ENCODE results near the gene CASP10. TPM values are rescaled to one million over a fixed set of nuclear protein-coding genes. Genes with fewer than 3 reads are reported as not detected.
A peak's percentile ranks its signal among the peaks of the same experiment; 100 is the strongest.

Gene CASP10
- total and polyA plus RNA-seq, 3 experiments from 2014 or later = 6.7 to 8.1 (median 7.3) TPM

- H3K36me3 Mint-ChIP-seq = peaks cover 4 to 96% (median 38%) of the 10 kb centered on the region in 3 donors
- peak overlapping the region; percentile 71 to 97 (median 86) for H3K27ac Mint-ChIP-seq
- H3K4me3 Mint-ChIP-seq = peak overlapping the region in 6 of 7 donors; percentile 12 to 64 (median 38)
- H3K27me3 Mint-ChIP-seq = no peaks in the 10 kb centered on the region
- no peak for DNase-seq
- Histone ChIP-seq H3K27me3 (ENCODE audit: insufficient read depth, low read length, poor library complexity, severe bottlenecking) (no peaks in the 10 kb centered on the region), H3K27ac (ENCODE audit: low read depth, low read length) (no peak overlapping the region), H3K4me3 (ENCODE audit: low read length) (no peak overlapping the region), H3K36me3 (ENCODE audit: insufficient read depth, low read length) (peaks cover 72% of the 10 kb centered on the region), H3K9me3 (ENCODE audit: low read length) (no peaks in the 10 kb centered on the region), H3K4me1 (ENCODE audit: insufficient read depth, low read length) (peaks cover 50% of the 10 kb centered on the region)
- CTCF ChIA-PET = interaction anchor here (0.7 to 2.4 kb wide), 8 partner anchors 10 to 91 kb away, joined by 3 to 9 read pairs (median 3); partner anchors contain the start of gene CASP8
- H3K4me1 Mint-ChIP-seq = peaks cover 66 to 87% (median 86%) of the 10 kb centered on the region in 3 donors
- no peaks in the 10 kb centered on the region for H3K9me3 Mint-ChIP-seq
- POLR2A ChIA-PET = interaction anchor here (0.7 kb wide), 3 partner anchors 80 to 412 kb away, joined by 4 to 7 read pairs (median 4); no protein-coding TSS in a partner anchor
These were observed 90.5 kb downstream of the CASP10 start for GRCh38 chr2:201273330-201273983.

GRCh38 chr2:201275069-201275468 is 92.1 kb downstream of the CASP10 start:
- H3K9me3 ChIP-seq (ENCODE audit: low read length) = no peaks in the 10 kb centered on the region
- H3K27ac Mint-ChIP-seq = peak overlapping the region; percentile 8 to 94 (median 61)
- H3K4me3 Mint-ChIP-seq = peak overlapping the region in 1 of 7 donors; percentile 44
- H3K36me3 Mint-ChIP-seq = peaks cover 7 to 94% (median 40%) of the 10 kb centered on the region in 3 donors
- H3K9me3 Mint-ChIP-seq = no peaks in the 10 kb centered on the region
- peaks cover 54% of the 10 kb centered on the region for H3K4me1 ChIP-seq (ENCODE audit: insufficient read depth, low read length)
- H3K4me1 Mint-ChIP-seq = peaks cover 64 to 84% (median 84%) of the 10 kb centered on the region in 3 donors
- ChIA-PET CTCF (interaction anchor here (2.4 kb wide), 1 partner anchor 42 kb away, joined by 9 read pairs; no protein-coding TSS in a partner anchor), POLR2A (interaction anchor here (0.6 to 1.0 kb wide), 2 partner anchors 16 to 19 kb away, joined by 3 read pairs; no protein-coding TSS in a partner anchor)
- no peaks in the 10 kb centered on the region for H3K27me3 Mint-ChIP-seq
- no peak overlapping the region for H3K4me3 ChIP-seq (ENCODE audit: low read length)
- DNase-seq = no peak
- peaks cover 69% of the 10 kb centered on the region for H3K36me3 ChIP-seq (ENCODE audit: insufficient read depth, low read length)
- no peak overlapping the region for H3K27ac ChIP-seq (ENCODE audit: low read depth, low read length)
- H3K27me3 ChIP-seq (ENCODE audit: insufficient read depth, low read length, poor library complexity, severe bottlenecking) = no peaks in the 10 kb centered on the region

- Mint-ChIP-seq H3K27ac (peak overlapping the region in 6 of 8 donors; percentile 25 to 87 (median 56)), H3K36me3 (peaks cover 8 to 94% (median 41%) of the 10 kb centered on the region in 3 donors), H3K9me3 (no peaks in the 10 kb centered on the region), H3K27me3 (no peaks in the 10 kb centered on the region), H3K4me1 (peaks cover 61 to 84% (median 83%) of the 10 kb centered on the region in 3 donors), H3K4me3 (no peak overlapping the region)
- no peak for DNase-seq
- POLR2A ChIA-PET = no interaction called here
- Histone ChIP-seq H3K27me3 (ENCODE audit: insufficient read depth, low read length, poor library complexity, severe bottlenecking) (no peaks in the 10 kb centered on the region), H3K36me3 (ENCODE audit: insufficient read depth, low read length) (peaks cover 66% of the 10 kb centered on the region), H3K4me3 (ENCODE audit: low read length) (no peak overlapping the region), H3K27ac (ENCODE audit: low read depth, low read length) (no peak overlapping the region), H3K9me3 (ENCODE audit: low read length) (no peaks in the 10 kb centered on the region), H3K4me1 (ENCODE audit: insufficient read depth, low read length) (peaks cover 45% of the 10 kb centered on the region)
- CTCF ChIA-PET = interaction anchor here (4.1 kb wide), 1 partner anchor 43 kb away, joined by 30 read pairs; no protein-coding TSS in a partner anchor
These were observed 93.0 kb downstream of the CASP10 start for GRCh38 chr2:201275990-201276389.

- Histone ChIP-seq H3K9me3 (ENCODE audit: low read length) (no peaks in the 10 kb centered on the region), H3K4me1 (ENCODE audit: insufficient read depth, low read length) (peaks cover 40% of the 10 kb centered on the region), H3K4me3 (ENCODE audit: low read length) (no peak overlapping the region), H3K27me3 (ENCODE audit: insufficient read depth, low read length, poor library complexity, severe bottlenecking) (no peaks in the 10 kb centered on the region), H3K36me3 (ENCODE audit: insufficient read depth, low read length) (peaks cover 61% of the 10 kb centered on the region), H3K27ac (ENCODE audit: low read depth, low read length) (no peak overlapping the region)
- ChIA-PET CTCF (interaction anchor here (1.7 to 4.1 kb wide), 2 partner anchors 40 to 44 kb away, joined by 5 to 30 read pairs; no protein-coding TSS in a partner anchor), POLR2A (no interaction called here)
- peak overlapping the region in 1 of 7 donors; percentile 18 for H3K4me3 Mint-ChIP-seq
- H3K4me1 Mint-ChIP-seq = peaks cover 57 to 81% (median 78%) of the 10 kb centered on the region in 3 donors
- H3K36me3 Mint-ChIP-seq = peaks cover 8 to 92% (median 38%) of the 10 kb centered on the region in 3 donors
- H3K9me3 Mint-ChIP-seq = no peaks in the 10 kb centered on the region
- DNase-seq = no peak
- H3K27ac Mint-ChIP-seq = peak overlapping the region in 6 of 8 donors; percentile 41 to 92 (median 62)
- no peaks in the 10 kb centered on the region for H3K27me3 Mint-ChIP-seq
These were observed 93.6 kb downstream of the CASP10 start for GRCh38 chr2:201276511-201276910.

Other genes with a start within 250 kb of the CASP10 start
- gene ORC2, start 219.5 kb upstream of the CASP10 start, total RNA-seq = 10 to 100 TPM; 47.9 to 51.9 TPM
- 8.5 TPM for gene ORC2, start 219.5 kb upstream of the CASP10 start, polyA plus RNA-seq
- 10 to 100 TPM; 25.5 to 27.7 TPM for gene HYCC2, start 111.5 kb upstream of the CASP10 start, total RNA-seq
- gene HYCC2, start 111.5 kb upstream of the CASP10 start, polyA plus RNA-seq = 32.9 TPM
- 100 to 1,000 TPM; 129 to 145 TPM for gene NDUFB3, start 111.1 kb upstream of the CASP10 start, total RNA-seq
- 269 TPM for gene NDUFB3, start 111.1 kb upstream of the CASP10 start, polyA plus RNA-seq
- 100 to 1,000 TPM; 291 to 303 TPM for gene CFLAR, start 67.0 kb upstream of the CASP10 start, total RNA-seq
- 172 TPM for gene CFLAR, start 67.0 kb upstream of the CASP10 start, polyA plus RNA-seq
- 10 to 100 TPM; 48.1 to 55.5 TPM for gene CASP8, start 77.4 kb downstream of the CASP10 start, total RNA-seq
- gene CASP8, start 77.4 kb downstream of the CASP10 start, polyA plus RNA-seq = 108 TPM
- 1 to 10 TPM; 1.8 to 2.5 TPM for gene FLACC1, start 174.2 kb downstream of the CASP10 start, total RNA-seq
- 0.97 TPM for gene FLACC1, start 174.2 kb downstream of the CASP10 start, polyA plus RNA-seq

Measured in CD8-positive, alpha-beta memory T cell (primary cell).